ENCODE measurements around the gene PRUNE1.

PRUNE1 gene

DNA sequence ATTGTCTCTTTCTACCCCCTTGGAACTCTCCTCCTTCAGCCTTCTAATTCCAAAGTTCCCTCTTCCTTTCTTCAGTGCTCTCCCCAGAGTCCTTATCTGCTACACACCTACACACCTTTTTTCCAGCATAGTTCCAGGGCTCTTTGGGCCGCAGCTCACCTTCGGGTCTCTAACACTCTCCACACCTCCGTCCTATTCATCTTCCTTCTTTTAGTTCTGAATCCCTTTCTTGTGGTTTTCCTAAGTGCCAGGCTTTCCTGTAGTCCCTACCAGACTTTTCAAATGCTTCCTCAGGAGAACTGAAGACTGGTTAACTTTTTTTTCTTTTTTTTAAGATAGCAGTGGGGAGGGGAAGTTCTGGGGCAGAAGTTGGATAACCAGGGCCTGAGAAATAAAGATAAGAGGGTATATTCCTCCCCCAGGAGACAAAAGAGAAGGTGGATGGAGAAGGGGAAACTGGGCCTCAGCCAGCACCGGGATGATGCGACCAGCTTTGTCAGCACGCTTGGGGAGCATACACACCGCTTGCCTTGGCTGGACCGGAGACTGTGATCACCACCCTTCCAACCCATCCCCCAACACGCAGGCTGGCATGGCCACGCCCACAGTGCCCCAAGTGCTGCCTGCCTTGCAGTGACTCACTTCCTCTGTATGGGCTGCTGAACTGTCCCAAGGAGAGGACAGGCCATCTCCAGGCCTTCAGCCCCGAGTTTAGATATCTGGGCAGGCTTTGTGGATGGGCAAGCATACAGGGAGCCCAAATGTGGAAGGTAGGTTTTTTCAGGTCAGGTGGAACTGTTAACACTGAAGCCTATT lies 31.2 kb upstream of the PRUNE1 start:
- no peak for DNase-seq

DNA sequence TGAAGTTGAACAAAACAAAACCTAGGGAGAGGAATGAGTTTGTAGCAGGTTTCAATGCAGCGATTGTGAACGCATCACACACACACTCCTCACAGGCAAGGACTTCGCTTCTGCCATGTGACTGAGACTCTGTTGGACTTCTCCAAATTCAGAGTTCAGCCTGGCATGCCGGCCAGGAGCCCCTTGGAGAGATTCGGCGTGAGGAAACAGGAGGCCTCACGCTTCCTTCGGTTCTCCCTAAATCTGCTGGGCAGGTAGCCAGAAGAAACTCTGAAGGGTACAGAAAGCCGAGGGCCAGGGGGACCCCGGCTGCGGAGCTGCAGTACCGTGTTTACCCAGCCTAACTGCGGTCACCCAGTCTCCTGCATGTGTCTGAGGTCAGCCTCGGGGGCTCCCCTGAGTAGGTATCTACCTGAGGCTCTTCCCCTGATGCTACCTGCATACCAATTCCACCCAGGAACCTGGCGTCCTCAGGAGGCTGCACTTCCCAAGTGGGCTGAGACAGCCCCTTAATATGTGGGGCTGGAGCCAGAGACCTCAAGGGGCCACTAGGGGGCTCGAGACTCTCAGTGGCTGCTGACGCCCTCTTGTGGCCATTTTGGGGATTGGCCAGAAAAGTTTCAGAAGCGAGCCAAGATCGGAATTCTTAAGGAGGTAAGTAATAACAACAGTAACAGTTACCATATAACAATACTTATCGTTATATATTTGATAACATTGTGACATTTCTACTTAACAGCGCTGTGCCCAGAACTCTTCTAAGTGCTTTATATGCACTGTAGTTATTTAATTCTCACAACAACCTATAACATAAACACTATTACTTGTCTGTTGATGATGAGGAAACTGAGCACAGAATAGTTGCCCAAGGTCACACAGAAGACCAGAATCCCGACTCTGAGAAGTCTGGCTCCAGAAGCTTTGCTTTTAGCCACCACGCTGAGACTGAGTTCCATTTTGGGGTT lies 28.9 kb upstream of the PRUNE1 start:
- DNase-seq, result peak; percentile 92

DNA sequence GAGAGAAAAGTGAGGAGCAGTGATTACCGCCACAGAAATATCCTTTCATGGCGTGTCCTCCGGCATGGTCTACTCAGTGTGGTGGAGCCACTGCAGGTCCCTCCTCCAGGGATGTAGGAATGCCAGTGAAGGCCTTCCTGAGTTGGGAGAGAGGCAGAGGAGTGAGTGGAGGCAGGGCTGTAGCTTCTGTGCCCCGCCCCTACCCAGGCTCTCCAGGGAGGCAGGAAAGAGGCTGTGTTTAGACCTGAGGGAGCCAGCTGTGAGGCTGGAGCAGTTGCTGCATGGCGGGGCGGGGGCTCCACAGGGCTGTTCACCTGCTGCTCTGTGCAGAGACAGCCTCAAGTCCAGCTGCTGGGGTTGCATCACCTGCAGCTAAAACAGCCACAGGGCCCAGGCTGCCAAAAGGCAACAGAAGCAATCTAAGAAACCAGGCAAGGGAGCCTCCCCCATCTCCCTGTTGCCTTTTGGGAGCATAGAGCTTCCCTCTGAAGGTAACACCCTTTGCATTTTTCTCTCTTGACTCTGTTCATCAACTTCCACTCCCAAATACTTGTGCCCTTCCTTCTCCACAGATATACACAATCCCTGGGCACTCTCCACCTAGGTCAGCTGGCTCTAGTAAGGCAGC lies 27.0 kb upstream of the PRUNE1 start:
- DNase-seq, result no peak

DNA sequence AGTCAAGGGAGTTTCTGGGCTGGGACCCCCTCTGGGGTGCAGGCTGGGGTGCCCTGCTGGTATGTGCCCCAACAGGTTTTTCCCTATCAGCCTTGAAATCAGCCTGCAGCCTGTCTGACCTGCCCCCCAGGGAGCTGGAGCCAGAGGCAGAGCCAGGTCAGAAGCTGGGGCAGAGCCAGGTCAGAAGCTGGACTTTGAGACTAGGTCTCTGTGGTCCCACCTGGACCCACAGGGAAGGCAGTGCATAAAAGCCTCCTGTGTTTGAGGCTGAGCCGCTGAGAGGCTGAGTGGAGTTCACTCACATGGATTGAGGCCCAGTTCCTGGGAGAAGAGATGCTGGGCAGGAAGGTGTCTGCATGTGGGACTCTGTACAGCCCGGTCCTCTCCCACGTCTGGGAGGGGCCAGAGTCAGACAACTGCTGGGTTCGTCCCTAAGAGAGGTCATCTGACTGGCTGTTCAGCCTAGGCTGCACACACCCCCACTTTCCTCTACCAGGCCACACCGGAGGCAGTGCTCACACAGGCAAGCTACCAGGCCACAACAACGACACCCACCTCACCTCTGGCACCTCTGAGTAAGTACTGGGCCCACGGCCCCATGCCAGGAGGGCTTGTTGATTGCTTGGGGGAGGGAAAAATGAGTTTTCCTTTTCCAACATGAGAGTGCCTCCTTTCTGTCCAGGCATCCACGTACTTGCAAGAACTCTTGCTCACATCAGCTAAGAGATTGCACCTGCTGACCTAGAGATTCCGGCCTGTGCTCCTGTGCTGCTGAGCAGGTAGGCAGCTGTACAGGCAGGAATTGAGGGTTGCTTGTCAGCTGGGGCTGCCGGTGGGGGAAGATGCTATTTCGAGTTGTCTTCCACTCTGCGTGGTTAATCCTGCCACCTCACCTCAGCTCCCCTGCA lies 26.2 kb upstream of the PRUNE1 start, which contains the start of gene ANXA9:
ANXA9 (plus strand) TSS at position 488 of the 908 bp plus-strand sequence. CDS start 814 bp downstream, outside the sequence.
- no peak for DNase-seq

DNA sequence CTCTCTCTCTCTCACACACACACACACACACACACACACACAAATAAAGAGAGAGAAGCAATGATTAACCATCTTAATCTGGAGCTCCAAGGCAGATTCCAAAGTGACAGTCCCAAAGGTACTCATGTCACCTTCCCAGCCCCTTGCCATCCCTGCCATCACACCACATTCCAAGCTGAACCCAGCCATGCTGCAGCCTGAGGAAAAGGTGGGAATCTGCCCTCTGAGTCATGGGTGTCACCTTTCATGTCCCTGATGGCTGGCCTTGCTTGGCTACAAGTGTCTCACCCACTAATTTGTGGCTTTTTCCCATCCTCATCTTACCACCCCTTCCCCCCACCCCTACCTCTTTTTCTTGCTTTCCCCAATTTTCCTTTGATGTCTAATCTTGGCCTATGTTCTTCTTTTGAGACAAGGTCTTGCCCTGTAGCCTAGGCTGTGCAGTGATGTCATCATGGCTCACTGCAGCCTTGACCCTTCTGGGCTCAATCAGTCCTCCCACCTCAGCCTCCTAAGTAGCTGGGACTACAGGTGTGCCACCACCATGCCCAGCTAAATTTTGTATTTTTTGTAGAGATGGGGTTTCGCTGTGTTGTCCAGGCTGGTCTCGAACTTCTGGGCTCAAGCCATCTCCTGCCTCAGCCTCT lies 22.9 kb upstream of the PRUNE1 start:
- DNase-seq, result no peak

DNA sequence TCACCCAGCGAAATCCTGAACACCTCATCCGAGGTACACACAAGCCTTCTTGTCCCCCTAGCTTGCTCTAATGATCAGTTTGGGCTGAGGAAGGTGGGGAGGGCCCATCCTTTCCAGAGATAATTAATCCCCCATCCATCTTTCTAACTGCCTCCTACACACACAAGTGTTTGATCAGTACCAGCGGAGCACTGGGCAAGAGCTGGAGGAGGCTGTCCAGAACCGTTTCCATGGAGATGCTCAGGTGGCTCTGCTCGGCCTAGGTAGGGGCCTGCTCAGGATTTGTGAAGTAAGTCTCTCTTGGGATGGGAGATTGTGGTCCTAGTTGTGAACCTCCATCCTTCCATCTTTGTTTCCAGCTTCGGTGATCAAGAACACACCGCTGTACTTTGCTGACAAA lies 20.3 kb upstream of the PRUNE1 start:
- DNase-seq, result no peak

DNA sequence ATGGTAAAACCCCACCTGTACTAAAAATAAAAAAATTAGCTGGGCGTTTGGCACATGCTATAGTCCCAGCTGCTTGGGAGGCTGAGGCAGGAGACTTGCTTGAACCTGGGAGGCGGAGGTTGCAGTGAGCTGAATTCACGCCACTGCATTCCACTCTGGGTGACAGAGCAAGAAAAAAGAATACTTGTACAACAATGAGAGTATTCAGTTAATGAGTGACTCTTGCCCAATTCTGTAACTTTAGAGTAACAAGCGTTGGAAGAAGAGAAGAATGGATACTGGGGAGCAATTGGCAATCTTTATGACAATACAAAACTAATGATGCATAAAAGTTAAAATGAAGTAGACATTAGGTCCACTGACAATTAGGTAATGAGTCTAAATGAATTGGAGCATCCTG lies 15.6 kb upstream of the PRUNE1 start:
- DNase-seq, result no peak

DNA sequence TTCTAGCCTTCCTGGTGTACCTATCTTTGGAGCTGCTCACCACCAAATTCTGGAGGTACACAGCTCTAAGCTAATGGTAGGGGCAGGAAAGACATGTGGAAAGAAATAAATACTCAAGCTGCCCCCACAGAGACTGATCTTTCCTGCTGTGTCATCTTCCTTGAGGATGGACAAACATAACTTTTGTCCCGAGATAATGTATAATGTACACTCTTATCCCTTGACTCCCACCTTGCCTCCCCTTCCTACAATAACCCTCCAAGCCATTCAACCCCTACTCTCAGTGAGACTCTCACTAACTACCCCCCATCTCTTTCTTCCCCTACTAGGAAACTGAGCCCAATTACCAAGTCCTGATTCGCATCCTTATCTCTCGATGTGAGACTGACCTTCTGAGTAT lies 14.0 kb upstream of the PRUNE1 start:
- DNase-seq, result no peak

DNA sequence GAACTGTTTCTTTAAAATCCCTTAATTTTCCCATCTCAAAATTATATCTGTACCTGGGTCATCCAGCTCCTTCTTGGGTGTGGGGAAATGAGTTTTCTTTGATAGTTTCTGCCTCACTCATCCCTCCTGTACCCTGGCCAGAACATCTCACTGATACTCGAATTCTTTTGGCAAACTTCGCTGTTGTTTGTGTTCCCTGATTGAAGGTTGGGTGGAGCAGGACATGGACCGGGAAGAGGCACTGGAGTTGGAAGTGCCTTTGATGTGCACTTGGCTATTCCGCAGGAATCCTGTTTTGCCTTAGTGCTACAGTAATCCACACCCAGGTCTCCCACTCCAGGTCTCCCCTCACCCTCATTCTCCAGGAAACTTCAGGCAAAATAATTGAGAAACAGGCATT lies 12.8 kb upstream of the PRUNE1 start:
- DNase-seq, result no peak

DNA sequence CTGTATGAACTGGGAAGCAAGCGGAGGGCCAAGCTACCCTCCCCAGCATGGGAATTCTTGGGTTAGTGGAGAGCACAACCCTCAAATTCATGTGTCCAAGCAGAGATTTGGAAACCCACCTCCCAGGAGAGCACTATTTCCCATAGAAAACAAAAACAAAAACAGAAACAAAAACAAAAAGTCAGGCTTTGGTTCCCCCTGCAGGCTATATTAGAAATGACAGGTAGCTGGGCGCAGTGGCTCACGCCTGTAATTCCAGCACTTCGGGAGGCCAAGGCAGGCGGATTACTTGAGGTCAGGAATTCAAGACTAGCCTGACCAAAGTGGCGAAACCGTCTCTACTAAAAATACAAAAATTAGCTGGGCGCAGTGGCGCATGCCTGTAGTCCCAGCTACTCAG lies 12.4 kb upstream of the PRUNE1 start:
- DNase-seq, result no peak

DNA sequence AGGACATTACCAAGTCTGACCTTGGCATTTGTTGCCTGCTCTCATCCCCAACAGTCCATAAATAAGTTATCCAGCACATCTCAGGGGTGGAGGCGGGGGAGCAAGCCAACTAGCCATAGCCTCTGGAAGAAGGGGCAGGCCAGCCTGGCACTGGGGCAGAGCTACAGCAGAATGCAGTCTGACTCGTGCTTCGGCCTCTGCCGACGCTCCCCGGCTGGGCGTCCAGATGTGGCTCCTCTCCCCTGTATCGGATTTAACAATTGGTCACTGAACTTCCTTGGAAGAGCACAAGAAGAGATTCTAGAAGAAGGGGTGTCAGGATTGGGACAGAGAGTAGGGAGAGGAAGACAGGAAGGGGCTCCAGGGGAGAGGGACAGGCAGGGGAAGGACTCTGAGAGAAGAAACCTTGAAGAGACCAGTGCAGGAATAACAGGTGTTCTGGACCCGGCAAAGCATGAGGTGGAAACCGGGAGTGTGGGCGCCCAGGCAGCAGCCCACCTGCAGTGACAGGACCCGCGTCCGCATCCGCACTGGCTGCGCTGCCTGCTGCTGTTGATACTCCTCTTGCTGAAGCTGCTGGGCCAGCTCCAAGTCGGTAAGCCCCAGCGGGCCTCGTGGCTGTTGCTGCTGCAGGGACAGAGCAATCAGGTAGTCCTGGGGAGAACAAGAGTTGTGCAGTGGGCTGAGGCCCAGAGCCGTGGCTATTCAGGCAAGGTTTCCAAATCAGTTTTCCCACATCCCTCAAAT lies 10.9 kb upstream of the PRUNE1 start:
- no peak for DNase-seq

DNA sequence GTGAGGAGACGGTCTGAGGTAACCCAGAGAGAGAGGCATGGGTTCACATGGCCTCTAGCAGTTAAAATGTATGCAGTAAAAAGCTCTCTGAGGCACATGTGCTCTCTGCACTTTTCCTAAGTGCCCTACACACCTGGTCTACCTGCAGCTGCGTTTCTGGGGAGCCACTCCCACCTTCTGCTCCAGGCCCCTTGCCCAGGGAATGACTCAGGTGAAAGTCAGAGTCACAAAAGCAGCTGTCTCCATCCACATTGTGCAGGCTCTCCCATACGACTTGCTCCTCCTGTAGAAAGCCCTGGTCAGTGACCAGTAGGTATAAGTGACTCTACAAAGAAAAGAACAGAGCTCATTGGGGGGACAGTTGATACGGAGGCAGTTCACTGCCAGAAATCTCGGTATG lies 10.3 kb upstream of the PRUNE1 start:
- no peak for DNase-seq

DNA sequence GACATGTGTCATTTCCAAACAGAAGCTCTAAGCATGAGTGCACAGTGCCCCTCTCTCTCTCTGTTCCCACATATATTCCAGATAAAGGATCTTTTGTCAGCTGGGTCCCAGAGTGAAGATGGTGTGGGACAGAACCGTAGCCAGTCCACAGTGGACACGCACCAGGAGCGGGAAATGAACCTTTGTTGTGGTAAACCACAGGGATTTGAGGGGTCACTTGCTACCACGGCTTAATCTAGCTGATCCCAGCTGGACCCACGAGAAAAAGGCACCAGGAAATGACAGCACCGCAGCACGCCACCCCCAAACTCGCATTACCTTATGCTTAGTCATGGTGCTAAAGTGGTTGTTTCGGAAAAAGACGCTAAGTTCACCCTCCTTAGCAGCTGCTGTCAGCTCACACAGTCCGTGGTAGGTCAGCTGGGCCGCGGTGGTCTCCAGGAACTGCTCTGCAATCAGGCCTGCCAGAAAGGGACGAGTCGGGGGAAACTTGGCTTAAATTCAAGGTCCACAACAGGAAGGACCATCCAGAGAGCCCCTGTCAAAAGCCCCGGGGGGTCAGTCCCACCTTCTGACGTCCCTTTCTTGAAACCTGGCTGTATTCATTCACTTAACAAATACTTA lies 9.1 kb upstream of the PRUNE1 start:
- DNase-seq, result no peak

DNA sequence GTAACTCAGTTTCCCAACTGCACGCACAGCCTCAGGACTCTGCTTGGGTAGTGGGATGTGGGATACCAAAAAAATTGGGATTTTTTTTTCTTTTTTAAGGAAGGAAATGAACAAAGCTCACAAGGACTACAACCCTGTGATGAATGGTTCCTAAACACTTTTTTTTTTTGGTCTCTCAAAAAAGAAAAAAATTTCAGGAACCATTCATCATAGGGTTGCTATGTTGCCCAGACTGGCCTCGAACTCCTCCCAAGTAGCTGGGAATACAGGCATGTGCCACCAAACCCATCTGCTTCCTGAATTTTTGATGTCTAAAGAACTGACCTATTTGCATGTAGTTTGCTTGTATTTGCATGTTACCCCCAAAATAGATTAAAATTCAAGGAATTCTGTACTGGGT lies 8.3 kb upstream of the PRUNE1 start:
- no peak for DNase-seq

DNA sequence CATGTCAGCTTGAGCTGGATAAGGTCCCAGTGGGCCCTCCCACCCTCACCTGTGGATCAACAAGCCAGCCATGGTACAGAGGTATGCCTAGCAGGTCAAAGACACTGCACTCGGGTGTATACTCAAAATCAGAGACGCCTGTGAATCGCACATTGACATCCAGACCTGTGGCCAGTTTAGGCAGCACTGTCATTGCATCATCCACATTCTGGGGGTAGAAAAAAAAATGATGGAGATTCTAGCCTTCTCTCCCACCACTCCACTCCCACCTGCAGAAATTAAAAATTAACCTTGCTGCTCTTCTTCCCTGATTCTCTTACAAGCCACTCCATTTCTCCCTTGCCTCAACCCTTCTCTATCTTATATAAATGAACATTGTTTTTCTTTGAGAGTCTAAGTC lies 7.8 kb upstream of the PRUNE1 start:
- DNase-seq, result no peak

DNA sequence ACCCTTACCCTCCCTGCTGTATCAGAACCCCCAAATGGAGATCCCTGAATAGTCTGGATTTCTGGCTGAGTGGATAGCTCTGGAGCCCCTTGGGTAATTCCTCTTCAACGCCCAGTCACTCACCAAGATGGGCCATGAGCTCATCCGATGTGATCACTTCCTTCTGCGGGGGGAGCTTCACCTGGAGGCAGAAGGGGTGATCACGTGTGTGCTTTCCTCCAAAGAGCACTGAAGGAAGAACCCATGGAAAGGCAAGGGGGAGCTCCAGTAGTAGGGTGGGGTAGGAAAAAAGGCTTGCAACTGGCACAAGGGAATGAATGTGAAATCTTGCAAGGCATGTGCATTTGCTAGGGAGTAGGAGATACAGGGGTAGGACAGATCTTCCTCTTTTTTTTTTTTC lies 6.6 kb upstream of the PRUNE1 start:
- DNase-seq, result no peak

DNA sequence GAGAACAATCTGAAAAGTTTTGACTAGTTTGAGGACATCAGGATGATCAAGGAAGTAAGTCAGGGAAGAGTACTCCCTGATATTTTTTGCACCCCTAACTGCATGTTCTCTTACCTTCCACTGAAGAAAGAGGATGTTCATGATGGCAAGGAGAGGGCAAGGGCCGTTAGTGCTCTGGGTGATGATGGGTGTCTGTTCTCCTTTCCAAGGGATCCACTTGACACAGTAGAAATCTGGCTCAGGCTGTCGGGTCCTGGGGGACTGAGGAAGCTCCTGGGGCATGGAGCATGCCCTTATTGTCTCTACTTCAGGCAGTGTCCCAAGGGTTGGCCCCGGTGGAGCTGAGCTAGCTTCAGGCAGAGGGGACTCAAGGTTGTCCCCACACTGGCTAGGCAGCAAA lies 6.2 kb upstream of the PRUNE1 start:
- no peak for DNase-seq

DNA sequence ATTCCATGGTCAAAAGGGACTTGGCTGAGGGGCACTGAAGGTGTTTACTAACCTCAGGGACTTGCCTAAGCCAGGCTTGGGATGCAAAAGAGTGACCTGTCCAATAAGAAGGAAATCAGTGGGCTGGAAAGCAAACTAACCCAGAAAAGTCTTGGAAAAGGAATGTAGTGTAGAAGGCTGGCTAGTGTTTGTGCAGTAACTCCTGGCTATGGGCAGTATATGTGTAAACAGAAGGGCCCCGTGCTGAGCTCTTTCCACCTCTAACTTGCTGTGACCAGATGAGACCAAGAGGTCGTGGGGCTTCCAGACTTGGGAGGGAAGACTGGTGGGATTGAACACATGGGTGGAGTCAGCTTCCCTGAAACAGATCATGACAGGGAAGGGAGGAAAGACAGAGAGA lies 5.6 kb upstream of the PRUNE1 start:
- no peak for DNase-seq

DNA sequence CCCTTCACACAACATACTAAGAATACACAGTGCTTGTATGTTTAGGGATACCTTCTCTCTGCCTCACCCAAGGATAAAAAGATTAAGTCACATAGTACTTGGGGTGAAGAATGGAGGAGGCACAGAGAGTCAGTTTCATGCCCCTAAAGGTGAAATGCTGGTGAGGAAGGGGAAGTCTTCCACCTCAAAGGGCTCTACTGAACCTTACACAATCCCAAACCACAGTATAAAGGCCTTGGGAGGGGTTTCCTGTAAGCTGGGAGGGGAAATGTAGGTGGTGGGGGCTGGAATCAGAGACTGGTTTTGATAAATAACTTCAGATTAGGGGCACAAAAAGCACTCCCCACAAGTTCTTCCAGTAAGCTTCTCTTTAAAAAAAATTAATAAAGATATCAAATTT lies 5.1 kb upstream of the PRUNE1 start:
- no peak for DNase-seq

DNA sequence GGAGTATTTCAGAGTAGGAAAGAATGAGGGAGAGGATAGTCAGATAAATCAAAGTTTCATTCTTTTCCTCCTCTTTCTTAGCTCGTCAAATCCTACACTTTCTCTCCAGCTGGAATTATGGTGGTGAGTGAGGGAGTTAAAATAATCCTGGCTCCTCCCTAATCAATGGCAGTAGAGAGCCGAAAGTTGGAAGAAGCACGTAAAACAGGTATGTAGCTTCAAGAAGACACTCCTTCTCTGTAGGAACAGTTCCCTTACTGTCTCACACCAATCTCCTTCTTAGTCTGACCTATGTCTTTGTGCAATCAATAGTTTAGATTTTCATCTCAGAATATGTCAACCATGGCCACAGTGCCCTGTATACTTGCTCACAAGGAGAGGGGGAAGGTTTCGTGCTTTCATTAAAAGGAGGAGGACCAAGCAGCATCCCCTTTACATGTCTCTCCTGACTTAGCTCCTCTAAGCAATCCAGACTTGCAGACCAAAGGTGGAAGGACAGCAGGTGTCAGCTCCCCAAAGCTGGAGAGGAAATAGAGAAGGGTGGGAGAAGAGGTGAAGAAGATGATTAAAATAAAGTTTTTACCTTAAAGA lies 2.4 kb upstream of the PRUNE1 start:
- DNase-seq, result no peak

Data from right forelimb (tissue), 1 donor.